ENCODE data around the gene ERGIC1. TPM values are rescaled to one million over a fixed set of nuclear protein-coding genes. Genes with fewer than 3 reads are reported as not detected.
A peak's percentile ranks its signal among the peaks of the same experiment; 100 is the strongest.

ERGIC1 gene
- total and polyA plus RNA-seq, 2 of the 13 experiments (the other 11 are each of a cell fraction or from before 2014, with no cell fraction given) = 78.5 to 184 TPM

- no peak; the same call in 1 of the 2 replicates for TF ChIP-seq ZNF414 (CRISPR knock-in tag; IDR thresholded peaks at IDR 0.05)
- TF ChIP-seq TRIM24 (CRISPR knock-in tag; IDR thresholded peaks at IDR 0.05) = no peak
- no peak for TF ChIP-seq NFE2 (CRISPR knock-in tag; IDR thresholded peaks at IDR 0.05)
- no peak for TF ChIP-seq RBM39 (IDR thresholded peaks at IDR 0.05; ENCODE audit: low read depth, low read length, poor library complexity, severe bottlenecking)
- 0 out of 2 replicates have a peak, but pooled peaks have one; percentile 23 for TF ChIP-seq ZMYM4 (CRISPR knock-in tag; IDR thresholded peaks at IDR 0.05)
- peak; percentile 94 for TF ChIP-seq ADNP (CRISPR knock-in tag; IDR thresholded peaks at IDR 0.05)
- no peak for TF ChIP-seq TFDP1 (CRISPR knock-in tag; IDR thresholded peaks at IDR 0.05; ENCODE audit: borderline replicate concordance)
- TF ChIP-seq ZNF761 (CRISPR knock-in tag; conservative IDR thresholded peaks at IDR 0.05) = no peak; the same call in 1 of the 2 replicates
- no peak for TF ChIP-seq ZNF775 (CRISPR knock-in tag; IDR thresholded peaks at IDR 0.05; ENCODE audit: borderline replicate concordance)
- 0 out of 2 replicates have a peak, but pooled peaks have one; percentile 68 for TF ChIP-seq ZNF350 (CRISPR knock-in tag; IDR thresholded peaks at IDR 0.05; ENCODE audit: borderline replicate concordance, low read depth)
- TF ChIP-seq ZNF781 (CRISPR knock-in tag; IDR thresholded peaks at IDR 0.05; ENCODE audit: borderline replicate concordance, not compliant biosample characterization) = no peak
- 0 out of 2 replicates have a peak, but pooled peaks have one; percentile 34 for TF ChIP-seq ZNF292 (CRISPR knock-in tag; IDR thresholded peaks at IDR 0.05; ENCODE audit: borderline replicate concordance, low read depth)
- TF ChIP-seq CBX1 (IDR thresholded peaks at IDR 0.05; ENCODE audit: low read depth) = no peak
- TF ChIP-seq ZBTB40 (IDR thresholded peaks at IDR 0.05) = no peak
- TF ChIP-seq ZBTB40 (CRISPR knock-in tag; IDR thresholded peaks at IDR 0.05) = peak; percentile 53; the same call in 1 of the 2 replicates
- TF ChIP-seq PHF21A (CRISPR knock-in tag; IDR thresholded peaks at IDR 0.05) = peak; percentile 73; the same call in 1 of the 2 replicates
- no peak for TF ChIP-seq ZNF562 (CRISPR knock-in tag; IDR thresholded peaks at IDR 0.05; ENCODE audit: borderline replicate concordance)
- no peak for TF ChIP-seq MXI1 (IDR thresholded peaks at IDR 0.05; ENCODE audit: borderline replicate concordance, low read depth, low read length)
Measured at GRCh38 chr5:172788771-172789686, 45.0 kb upstream of the ERGIC1 start (continued).
